Activated CD4-positive, alpha-beta T cell treated with anti-CD3 and anti-CD28 coated beads, Interleukin-2, amount 50 U/mL, for 24 hours (primary cell): ENCODE measurements around the gene ERC1.

Source experiments
- DNase-seq, 2 donors: peaks; one replicate each; pipeline ENCODE4 v3.0.0-alpha.2; 2020; ENCODE audit warnings: low read depth in 1 of 2, low spot score in 1 of 2

ERC1 gene

DNA sequence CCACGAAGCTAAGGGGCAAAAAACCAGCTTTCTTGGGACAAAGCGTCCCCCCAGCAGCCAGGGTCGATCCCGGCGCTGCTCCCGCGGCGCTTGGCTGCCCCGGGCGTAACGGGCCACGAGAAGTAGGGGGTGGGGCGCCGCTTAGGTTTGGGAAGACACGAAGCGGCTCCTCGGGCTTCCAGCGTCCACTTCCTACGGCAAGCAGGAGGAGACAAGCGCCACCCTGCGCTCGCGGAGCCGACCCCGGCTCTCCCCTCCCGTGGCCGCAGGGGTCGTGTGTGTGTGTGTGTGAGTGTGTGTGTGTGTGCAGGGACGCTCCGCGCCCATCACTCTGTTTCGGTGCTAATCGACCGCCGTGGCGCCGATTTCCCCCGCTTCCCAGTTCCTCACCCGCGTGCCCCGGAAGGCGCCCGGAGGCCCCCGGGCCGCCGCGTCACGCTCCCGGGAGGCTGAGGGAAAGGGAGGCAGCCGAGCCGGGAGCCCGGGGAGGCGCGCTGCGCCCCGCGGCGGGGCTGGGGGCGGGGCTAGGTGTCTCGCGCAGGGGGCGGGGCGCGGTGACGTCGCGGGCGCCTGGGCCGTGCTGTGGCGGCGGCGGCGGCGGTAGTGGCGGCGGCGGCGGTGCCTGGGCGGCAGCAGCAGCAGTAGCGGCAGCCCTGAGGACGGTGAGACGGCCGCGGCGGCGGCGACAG lies at the start of gene ERC1:
TSS of gene ERC1 (plus strand) at position 563 of the 689 bp plus-strand sequence. CDS start 36,681 bp downstream, outside the sequence.
- DNase-seq, result peak; percentile 73 to 79

DNA sequence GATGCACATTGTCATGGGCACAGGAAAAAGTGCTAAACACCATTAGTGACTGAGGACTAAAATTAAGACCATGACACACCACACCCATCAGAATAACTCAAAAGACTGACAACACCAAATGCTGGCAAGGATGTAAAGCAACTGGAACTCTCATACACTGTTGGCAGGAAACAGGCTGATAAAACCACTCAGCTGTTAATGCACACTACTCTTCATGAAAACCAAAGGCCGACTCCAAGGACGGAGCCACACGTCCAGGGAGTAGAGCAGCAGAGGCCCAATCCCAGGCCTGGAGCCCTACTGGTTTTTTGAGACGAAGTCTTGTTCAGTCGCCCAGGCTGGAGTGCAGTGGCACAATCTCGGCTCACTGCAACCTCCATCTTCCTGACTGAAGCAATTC lies 48.0 kb upstream of the ERC1 start:
- no peak for DNase-seq

DNA sequence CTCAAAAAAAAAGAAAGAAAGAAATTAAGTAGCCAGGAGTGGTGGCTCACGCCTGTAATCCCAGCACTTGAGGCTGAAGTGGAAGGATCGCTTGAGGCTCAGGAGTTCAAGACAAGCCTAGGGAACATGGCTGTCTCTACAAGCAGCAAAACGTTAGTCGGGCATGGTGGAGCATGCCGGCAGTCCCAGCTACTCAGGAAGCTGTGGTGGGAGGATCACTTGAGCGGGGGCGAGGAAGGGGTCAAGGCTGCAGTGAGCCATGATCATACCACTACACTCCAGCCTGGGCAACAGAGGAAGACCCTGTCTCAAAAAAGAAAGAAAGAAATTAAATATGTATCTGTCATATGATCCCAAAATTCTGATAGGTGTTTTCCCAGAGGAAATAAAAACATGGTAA lies 46.8 kb upstream of the ERC1 start:
- no peak for DNase-seq

DNA sequence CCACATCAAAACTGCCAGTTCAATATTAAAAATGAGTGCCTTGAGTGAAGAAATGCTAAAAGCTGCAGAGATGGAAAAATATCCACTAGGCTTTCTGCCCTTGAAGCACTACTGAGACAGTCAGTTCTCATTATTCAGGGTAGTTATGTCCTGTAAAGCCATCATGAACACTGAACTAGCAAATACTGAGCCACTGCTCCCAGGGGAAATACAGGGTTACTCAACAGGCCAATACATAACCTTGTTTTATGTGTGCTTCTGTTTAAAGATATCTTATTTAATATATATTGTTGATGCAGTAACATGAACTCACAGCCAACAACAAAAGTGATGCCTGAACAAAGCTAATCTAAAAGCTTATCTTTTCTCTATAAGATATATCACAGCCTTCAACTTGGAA lies 44.8 kb upstream of the ERC1 start:
- DNase-seq, result no peak

DNA sequence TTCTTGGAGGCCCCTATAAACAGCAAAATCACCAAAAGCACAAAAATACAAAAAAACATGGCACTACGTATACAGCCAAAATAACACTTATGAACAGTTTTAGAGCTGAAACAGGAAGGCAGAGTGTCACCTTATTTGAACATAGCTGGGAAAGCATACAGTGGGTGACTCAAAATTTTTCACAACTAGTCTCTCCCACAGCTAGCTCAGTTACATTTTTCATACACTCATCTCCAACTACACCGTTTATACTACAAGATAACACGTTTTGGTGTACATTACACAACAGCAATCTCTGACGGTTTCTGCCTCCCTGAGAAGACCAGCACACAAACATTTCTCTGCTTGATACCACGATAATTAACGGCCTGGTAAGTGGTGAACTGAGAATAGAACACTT lies 44.4 kb upstream of the ERC1 start:
- no peak for DNase-seq

DNA sequence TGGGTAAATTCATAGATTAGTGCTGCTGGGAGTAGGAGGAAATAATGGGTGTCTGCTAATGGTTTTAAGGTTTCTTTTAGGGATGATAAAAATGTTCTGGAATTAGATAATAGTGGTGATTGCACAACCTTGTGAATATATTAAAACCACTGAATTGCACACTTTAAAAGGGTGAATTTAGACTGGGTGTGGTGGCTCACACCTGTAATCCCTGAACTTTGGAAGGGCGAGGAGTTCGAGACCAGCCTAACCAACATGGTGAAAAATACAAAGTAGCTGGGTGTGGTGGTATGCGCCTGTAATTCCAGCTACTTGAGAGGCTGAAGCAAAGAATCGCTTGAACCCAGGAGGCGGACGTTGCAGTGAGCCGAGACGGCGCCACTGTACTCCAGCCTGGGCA lies 42.8 kb upstream of the ERC1 start:
- DNase-seq, result no peak

DNA sequence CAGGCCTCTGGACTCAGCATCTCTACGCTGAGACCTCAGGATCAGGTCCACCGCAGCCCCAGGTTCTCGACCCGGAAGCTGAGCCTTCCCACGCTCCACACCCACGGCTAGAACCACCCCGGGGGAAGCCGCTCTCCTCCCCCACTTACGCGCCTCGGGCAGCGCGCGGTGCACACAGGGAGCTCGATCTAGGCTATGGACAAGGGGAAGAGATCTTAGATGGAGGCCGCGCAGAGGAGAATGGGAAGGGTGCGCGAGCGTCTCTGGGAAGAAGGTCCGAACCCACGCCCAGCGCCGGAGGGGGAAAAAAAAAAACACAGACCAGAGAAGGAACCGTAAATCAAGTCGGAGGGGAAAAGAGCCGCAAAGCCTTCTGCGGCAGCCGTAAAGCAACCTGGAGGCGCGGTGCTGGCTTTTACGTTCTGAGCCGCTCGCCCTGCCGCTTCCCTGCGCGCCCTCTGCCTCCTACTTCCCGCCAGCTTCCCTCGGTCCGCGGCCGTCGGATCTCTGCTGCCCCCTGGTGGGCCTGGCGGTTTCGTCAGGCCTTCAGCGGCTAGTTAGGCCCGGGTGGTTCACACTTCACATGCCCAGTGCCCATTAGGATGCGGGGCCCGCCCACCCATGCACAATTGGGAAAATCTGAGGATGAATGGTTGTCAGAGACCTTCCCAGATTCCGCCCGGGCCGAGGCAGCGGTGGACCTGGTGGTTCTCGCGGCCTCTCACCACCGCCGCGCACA lies 41.4 kb upstream of the ERC1 start, which contains the start of gene RAD52:
TSS of gene RAD52 (minus strand) at position 242 of the 739 bp plus-strand sequence. CDS start 16,636 bp downstream, outside the sequence.
- DNase-seq, result peak; percentile 95 to 98

DNA sequence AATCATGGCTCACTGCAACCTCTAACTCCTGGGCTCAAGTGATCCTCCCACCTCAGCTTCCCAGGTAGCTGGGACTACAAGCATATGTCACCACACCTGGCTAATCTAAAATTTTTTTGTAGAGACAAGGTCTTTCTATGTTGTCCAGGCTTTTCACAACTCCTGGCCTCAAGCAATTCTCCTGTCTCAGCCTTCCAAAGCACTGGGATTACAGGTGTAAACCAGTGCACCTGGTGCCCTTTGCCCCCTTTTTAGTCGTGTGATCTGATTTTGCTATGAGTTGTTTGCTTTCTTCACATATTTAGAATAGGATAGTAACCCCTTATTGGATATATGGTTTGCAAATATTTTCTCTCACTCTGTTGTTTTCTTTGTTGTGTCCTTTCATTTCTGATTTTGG lies 39.8 kb upstream of the ERC1 start:
- no peak for DNase-seq

DNA sequence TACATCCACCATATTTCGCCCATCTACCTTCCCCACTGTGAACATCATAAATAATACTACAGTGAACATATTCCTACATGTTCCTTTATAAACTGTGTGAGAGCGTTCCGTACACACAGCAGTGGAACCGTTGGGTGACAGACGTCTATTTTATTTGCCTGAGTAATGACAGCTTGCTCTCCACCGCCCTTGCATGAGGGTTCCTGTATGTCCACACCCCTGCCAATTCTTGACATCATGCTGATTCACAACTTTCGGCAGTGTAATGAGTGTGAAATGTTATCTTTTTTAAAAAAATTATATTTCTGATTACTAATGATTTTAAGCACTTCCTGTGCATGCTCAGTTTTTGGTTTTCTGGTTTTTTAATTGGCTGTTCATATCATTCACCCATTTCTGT lies 37.2 kb upstream of the ERC1 start:
- DNase-seq, result no peak

DNA sequence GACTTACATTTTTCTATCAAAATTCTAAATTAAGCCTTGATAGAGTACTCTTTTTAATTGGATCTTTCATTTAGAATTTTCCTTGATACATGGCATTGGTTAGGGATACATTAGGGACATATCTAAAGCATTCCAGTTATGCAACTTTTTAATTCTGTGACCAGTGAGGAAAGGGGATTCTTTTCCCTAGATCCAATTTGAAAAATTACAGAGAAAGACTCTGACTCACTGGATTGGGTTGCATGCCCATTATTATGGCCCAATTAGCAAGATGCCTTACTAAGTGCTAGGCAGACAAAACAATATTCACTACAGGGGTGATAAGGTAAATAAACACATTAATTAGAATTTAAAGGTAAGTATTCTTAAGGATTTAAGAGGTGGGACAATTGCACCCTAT lies 36.3 kb upstream of the ERC1 start:
- DNase-seq, result no peak

DNA sequence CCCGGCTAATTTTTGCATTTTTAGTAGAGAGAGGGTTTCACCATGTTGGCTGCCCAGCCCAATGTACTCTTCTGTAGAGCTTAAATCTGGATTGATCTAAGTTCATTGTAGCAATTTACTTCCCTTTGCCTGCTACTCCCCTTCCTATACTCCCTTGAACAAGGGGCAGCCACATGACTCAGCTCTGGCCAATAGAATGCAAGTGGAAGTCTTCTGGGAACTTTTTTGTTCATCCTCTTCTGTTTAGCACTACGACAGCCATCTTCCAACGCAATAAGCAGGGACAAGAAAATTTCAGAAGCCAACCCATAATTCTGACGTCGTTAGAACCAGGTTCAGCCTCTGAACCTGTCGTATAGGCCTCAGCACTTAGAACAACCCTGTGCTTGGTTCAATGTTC lies 35.1 kb upstream of the ERC1 start:
- DNase-seq, result no peak

DNA sequence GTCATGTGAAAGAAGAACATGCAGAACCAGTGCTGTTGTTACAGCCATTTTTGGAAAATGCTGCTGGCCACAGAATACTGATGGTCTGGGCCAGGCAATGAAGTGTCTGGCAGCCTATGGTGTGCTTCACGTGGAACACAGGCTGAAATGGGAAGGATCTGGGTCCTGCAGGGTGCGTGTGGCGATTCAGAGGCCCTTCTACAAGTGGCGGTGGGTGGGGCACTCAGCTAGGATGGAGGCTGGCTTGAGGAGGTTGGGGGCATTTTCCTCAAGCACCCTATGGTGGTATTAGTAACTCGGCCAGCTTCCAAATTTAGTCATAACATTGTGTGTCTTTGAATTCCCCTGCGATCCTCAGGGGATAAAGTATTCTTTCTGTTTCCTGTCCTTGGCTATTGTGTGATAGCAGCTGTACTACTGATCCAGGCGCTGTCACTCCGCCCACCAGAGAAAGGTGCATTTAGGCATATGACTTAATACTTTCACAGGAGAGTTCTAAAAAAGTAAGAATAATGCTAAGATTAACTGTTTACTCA lies 32.4 kb upstream of the ERC1 start:
- DNase-seq, result no peak

DNA sequence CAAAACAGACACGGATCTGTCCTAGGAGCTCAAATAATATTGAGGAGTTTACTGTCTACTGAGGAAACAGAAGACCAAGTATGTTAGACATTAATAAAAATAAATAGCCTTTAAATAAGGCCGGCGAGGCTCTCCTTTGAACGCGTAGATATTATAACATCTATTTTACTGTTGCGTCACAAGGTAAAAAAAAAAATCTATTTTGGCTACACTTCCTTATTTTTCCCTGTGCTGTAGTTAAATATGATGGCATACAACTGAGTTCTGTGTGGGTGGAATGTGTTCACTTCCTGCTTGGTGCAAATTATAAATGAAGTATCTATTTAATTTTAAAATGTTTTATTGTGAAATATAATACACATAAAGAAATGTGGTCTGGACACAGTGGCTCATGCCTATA lies 24.3 kb upstream of the ERC1 start:
- no peak for DNase-seq

DNA sequence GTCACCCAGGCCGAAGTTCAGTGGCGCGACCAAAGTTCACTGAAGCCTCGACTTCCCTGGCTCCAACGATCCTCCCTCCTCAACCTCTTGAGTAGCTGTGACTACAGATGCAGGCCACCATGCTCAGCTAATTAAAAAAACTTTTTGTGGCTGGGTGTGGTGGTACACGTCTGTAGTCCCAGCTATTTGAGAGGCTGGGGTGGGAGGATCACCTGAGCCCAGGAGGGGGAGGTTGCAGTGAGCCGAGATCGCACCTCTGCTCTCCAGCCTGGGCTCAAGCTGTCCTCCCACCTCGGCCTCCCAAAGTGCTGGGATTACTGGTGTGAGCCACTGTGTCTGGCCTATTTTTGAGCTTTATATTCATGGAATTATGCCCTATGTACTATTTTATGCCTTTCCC lies 23.4 kb upstream of the ERC1 start:
- DNase-seq, result no peak

DNA sequence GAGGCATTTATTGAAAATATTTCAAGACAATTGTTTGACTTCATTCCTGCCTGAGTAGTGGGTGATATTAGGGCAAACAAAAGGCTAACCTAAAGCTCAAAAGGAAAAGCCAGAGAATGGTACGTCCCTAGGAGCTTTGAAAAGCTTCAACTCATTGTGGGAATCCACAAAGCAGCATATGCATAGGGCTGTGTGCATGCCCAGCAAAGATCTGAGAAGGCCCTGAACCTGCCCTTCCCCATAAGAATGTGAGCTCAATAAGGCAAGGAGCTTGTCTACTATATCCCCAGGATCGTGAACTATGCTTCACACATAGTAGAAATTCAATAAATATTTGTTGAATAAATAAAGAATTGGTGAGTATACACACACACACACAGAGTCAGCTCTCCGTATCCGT lies 22.5 kb upstream of the ERC1 start:
- DNase-seq, result no peak

DNA sequence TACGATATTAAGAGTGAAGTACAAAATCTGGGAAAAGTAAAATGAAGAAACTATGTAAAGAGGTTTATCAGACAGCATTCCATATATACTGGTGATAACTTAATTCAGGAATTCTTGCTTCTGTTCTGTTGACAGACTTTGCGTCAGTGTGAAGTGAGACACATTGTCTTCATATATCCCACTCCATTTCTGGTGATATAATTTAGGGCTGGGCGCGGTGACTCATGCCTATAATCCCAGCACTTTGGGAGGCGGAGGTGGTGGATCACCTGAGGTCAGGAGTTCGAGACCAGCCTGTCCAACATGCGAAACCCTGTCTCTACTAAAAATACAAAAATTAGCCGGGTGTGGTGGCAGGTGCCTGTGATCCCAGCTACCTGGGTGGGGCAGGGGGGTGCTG lies 21.2 kb upstream of the ERC1 start:
- no peak for DNase-seq

DNA sequence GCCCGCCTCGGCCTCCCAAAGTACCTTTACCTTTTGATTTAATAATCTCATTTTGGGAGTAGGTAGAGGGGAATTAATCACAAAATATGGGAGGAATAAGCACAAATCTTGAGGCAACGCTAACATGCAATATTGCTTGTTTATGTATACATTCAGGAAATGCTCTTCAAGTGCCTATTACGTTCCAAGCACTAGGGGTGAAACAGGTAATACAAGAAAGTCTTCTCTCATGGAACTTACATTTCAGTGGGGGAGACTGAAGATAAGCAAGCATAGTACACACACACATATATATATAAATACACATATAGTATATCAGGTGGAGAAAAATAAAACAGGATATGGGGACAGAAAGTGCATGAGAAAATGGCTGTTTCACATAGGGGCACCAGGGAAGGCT lies 19.0 kb upstream of the ERC1 start:
- DNase-seq, result no peak

DNA sequence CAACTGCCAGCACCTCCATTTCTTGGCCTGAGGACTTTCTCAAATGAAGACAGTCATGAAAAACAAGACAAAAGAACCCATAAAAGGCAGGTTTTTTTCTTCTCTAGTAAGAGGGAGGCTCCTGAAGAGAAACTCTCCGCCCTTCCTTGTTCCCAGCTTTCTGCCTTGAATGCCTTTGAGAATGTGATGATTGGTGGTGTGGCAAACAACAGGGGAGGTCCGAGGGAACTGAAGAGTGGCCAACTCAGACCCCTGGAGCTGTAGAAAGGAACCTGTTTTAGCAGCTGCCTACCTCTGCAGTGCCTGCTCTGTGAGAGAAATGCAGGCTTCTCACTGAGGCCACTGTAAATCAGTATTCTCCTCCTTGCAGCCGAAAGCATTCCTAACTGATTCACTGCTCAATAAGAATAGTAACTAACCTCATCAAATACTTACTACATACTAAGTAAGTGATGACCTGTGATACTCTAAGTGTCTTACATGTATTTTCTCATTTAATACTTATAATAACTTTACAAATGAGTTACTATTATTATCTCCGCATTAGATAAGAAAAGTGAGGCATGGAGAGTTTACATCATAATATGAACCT lies 16.7 kb upstream of the ERC1 start:
- DNase-seq, result no peak

DNA sequence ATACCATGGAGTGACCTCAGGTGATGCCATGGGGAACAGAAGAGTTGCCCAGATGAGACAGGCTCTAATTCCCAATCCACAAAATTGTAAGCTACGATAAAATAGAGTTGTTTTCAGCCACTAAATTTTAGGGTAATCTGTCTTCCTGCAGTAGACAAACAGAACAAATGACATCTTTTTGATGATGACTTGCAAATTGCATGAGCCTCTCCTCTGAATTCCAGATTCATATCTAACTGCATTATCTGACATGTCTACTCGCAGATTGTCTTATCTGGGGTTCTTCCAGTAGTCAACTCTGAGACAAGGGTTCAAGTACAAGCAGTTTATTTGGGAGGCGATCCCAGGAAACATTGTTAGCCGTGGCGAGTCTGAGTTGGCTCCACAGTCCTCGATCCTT lies 14.4 kb upstream of the ERC1 start:
- DNase-seq, result no peak

DNA sequence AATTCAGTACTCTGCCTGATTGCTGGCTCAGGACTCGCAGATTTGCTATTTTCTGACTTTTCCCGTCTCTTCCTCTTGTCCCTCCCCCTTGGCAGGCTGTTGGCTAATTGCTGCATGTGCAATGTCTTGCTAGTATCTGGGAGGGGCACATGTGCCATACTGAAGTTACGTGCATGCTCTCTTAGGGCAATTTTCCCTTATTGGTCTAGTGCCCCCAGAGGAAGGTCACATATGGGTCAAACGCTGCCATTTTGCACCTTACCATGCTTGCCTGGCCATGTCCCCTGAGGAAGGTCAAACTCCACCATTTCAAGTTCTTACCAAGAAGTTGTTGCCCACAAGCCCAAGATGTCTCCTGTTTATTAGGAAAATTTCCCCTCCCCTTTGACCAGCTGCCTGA lies 13.9 kb upstream of the ERC1 start:
- DNase-seq, result no peak

DNA sequence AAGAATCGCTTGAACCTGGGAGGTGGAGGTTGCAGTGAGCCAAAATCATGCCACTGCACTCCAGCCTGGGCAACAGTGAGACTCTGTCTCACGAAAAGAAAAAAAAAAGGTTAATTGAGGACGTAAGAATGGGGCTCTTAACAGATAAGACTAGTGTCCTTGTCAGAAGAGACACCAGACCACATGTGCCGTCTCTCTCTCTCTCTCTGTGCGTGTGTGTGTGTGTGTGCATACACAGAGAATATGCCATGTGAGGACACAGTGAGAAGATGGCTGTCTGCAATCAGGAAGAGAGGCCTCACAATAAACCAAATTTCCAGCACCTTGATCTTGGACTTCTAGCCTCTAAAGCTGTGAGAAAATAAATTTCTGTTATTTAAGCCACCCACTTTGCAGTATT lies 11.7 kb upstream of the ERC1 start:
- no peak for DNase-seq

DNA sequence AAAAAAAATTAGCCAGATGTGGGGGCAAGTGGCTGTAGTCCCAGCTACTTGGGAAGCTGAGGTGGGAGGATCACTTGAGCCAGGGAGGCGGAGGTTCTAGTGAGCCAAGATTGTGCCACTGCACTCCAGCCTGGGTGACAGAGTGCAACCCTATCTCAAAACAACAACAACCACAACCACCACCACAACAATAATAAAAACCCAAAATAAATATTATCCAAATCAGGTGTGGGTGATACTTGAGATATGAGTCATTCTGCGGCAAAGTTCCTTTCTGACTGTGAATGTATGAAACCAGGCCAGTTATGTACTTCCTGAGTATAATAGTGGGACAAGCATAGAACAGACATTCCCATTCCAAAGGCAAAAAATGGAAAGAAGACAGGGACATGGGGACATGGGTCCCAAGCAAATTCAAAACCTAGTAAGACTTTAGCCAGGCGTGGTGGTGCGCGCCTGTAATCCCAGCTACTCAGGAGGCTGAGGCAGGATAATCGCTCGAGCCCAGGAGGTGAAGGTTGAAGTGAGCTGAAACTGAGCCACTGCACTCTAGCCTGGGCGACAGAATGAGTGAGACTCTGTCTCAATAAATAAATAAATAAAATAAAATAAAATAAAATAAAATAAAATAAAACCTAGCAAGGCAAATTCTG lies 9.7 kb upstream of the ERC1 start:
- DNase-seq, result no peak
